GM18505 (cell line): ENCODE results near the gene C1QTNF5.
"Not testable (repeated sequence)": the region's sequence is repeated elsewhere in the genome, so short reads cannot be mapped to it uniquely, and the experiment has no call there.

Source experiments
- ATAC-seq: cut with Tn5 transposase; IDR thresholded peaks from one replicate; pipeline ENCODE4 v1.9.1; 2021; ENCODE audit not compliant: unreplicated experiment
- POLR2A ChIP-seq: IDR thresholded peaks from 4 replicates; pipeline ENCODE4 v1.6.1; 2011; ENCODE audit warnings: borderline replicate concordance; ENCODE audit not compliant: insufficient read depth, insufficient read length; ENCODE audit errors: extremely low read depth

C1QTNF5 gene, protein sequence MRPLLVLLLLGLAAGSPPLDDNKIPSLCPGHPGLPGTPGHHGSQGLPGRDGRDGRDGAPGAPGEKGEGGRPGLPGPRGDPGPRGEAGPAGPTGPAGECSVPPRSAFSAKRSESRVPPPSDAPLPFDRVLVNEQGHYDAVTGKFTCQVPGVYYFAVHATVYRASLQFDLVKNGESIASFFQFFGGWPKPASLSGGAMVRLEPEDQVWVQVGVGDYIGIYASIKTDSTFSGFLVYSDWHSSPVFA

DNA sequence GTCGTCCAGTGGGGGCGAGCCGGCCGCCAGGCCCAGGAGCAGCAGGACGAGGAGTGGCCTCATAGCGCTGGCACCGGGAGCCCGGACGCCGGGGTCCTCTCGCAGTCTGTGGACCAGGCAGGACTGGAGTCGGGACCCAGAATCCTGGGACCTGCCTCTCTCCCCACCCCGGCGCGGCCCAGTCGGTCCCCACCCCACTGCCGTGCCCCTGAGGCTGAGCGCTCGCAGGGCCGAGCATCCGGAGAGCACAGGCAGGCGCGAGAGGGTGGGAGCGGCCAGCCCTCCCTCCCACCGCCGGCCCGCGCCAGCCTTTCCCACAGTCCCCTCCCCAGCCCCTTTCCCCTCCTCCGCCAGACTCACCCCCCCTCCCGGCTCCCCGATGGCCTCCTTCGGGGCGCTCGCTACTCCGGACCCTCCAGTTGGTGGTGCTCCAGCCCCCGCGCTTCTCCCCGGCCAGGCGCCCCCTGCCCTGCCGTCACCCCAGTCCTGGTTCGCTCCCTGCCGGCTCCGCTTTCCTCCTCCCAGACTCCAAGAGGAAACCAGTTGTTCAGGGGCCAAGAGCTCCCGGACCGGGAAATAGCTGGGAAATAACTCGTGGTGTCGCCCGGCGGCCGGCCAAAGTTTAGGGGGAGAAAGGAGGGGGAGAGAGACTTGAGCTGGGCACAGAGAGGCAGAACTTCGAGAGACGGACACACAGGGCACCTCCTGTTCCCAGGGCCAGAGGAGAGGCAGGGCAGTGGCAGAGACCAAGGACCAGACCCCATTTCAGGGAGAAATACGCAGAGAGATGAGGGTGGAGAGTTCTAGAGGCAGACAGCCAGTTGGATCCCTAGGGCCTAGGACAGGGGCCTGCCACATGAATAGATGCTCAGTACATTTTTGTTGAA lies at the start of gene C1QTNF5:
Gene C1QTNF5 (minus strand): TSS at position 549 of the 887 bp plus-strand sequence. CDS start 486 bp downstream, at position 63.
- no peak for ATAC-seq

DNA sequence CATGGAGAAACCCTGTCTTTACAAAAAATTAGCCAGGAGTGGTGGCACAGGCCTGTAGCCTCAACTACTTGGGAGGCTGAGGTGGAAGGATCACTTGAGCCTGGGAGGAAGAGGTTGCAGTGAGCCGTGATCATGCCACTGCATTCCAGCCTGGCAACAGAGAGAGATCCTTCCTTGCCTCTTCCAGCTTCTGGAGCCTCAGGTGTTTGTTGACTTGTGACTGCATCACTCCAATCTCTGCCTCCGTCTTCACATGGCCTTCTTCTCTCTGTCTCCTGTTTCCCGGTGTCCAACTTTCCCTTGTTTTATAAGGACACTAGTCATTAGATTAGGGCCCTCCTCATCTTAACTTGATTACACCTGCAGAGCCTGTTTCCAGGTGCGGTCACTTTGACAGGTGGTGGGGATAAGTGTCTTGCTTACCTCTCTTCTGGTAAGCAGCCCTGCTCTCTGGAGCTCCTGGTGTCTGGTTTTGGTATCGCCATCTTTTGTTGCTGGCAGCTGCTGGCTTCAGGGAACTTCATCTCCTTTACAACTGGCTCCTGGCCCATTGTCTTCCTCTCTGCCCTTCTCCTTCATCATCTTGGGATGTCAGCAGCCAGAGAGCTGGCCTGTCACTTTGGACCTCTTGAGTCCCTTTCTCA lies 49.0 kb upstream of the C1QTNF5 start:
- no peak for ATAC-seq
- TF ChIP-seq POLR2A, result no peak

More for the DNA sequence above, at the start of gene C1QTNF5:
- TF ChIP-seq POLR2A, result no peak

DNA sequence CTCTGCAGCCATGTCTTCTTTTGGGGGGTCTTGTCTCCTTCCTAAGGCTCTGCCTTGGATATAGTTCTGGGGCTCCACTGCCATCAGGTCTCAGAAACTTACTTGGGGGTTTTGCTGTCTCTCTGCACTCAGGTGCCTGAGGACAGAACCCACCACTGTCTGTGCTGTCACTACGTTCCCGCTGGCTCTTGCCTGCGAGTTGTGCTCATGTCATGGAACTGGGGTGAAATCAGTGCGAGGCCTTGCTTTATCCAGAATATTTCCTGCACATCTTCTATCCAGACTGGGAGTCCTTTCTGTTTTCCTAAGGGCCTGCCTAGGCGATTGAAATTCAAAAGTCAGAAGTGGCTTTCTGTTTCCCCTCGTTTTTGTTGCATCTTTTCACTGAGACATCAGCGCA lies 47.4 kb upstream of the C1QTNF5 start:
- no peak for TF ChIP-seq POLR2A
- ATAC-seq, result no peak

DNA sequence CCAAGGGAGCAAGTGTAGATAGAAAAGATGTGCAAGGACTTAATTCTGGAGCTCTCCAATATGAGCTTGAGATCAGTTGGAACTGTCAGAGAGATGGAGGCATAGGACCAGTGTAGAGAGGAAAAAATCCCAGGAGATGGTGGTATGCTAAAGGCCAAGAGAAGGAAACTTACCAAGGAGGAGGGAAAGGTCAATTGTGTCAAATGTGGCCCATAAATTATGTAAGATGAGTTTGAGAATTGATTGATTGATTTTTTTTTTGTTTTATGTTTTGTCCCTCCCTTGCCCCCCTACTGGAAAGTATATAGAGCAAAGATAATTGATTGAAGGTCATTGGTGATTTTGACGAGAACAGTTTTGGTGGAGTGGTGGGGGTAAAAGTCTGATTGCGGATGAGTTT lies 43.6 kb upstream of the C1QTNF5 start:
- no peak for TF ChIP-seq POLR2A
- no peak for ATAC-seq

DNA sequence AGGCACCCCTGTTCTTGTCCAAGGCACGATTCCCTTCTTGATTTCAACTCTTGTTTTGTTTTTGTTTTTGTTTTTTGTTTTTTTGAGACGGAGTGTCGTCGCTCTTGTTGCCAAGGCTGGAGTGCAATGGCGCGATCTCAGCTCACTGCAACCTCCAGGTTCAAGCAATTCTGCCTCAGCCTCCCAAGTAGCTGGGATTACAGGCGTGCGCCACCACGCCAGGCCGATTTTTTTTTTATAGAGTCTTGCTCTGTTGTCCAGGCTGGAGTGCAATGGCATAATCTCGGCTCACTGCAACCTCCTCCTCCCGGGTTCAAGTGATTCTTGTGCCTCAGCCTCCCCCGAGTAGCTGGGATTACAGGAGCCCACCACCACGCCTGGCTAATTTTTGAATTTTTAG lies 41.8 kb upstream of the C1QTNF5 start:
- not testable (repeated sequence) for ATAC-seq

DNA sequence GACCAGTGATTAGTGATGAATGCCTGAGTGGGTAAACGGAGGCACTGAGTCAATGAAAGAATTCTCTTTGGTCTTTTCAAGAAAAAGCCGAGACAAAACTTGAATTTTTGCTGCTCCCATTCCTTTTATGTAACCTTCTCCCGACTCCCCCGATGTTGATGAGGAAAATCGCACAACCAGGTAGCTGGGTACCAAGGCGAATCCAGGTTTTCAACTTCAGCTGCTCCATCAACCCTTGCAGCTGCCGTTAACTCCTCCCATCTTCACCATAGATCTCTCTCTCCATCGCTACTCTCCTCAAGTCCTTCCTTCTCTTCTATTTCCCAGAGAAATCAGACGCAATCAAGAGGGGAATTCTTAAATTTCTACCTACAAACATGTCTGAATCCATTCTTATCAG lies 41.4 kb upstream of the C1QTNF5 start:
- no peak for ATAC-seq
- no peak for TF ChIP-seq POLR2A

DNA sequence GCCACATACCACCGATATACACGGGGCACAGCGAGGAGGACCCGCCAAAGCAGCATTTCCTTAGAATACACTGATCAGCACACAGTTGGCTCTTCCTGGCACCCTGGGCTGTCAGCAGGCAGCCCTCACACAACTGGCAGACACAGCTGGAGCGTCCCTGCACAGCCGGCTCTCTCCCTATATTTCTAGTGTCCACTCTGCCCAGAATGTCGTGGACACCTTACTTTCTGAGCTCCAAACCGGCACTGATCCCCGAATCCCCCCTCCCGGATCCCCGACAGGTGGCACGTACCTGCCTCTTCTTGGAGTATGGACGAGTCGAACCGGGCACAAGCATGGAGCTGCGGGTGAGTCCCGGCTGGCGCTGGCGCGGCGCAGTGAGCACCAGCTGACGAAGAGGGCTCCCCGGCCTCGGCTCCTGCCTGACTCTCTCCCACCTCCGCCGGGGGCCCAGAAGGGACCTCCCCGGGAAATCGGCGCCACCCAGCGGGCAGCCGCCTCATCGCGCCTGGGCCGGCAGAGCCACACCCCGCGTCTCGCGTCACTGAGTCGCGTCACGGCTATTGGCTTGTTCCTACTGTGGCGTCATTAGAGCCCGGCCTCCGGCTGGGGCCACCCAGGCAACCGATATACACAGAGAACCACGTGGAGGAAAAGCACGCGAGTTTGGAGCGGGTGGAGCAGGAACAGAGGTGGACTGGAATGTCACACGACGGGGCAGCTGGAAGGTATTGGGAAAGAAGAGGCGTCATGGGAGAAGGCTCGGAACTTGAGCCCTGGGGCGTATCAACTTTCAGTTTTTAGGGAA lies 40.7 kb upstream of the C1QTNF5 start, which contains the start of gene USP2:
Gene USP2 (minus strand): TSS at position 510 of the 808 bp plus-strand sequence. CDS start 8,210 bp downstream, outside the sequence.
- TF ChIP-seq POLR2A, result no peak
- peak; percentile 92 for ATAC-seq

DNA sequence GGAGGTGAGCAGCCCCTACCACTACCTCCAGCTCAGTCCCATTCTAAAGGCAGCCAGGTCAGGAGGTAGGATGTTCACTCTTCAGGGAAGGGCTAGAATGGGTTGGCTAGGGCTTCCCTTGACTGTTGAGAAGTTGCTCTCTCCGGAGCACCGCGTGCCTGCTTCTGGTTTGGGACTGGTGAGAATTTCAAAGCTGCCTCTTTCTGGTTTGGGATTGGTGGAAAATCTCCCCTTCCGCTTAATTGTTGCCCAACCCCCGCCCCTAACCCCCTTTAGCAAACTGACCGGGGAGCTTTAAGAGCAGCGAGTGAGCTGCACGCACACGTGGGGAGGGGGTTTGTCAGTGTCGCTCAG lies 40.1 kb upstream of the C1QTNF5 start:
- no peak for TF ChIP-seq POLR2A
- ATAC-seq, result no peak

DNA sequence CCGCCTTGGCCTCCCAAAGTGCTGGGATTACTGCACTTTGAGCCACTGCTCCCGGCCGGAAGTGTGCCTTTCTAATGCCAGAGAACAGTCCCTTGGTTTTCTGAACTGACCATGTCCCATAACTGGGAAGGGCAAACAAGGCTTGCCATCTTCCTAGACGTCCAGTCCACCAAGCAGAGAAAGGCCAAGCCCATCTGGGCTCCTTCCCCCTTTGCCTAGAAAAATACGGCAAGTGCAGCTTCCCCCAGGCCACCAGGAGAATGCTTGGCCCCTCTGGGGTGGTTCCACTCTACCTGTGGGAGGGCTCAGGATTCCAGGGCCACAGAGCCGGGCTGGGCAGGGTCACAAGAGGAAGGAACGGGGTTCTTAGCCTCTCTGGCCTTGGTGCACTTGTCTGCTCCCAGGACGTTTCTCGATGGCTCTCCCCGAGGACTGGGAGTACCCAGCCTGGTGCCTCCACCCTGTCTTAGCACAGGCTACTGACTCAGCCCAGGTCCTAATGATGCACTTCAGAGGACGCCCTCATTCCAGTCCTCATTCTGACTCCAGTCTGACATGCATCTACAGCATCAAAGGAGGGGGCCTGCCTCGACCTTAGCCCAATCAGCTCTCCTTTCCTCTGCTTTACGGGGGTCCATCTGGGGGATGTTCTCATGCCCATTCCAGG lies 39.6 kb upstream of the C1QTNF5 start:
- ATAC-seq, result no peak
- no peak for TF ChIP-seq POLR2A

DNA sequence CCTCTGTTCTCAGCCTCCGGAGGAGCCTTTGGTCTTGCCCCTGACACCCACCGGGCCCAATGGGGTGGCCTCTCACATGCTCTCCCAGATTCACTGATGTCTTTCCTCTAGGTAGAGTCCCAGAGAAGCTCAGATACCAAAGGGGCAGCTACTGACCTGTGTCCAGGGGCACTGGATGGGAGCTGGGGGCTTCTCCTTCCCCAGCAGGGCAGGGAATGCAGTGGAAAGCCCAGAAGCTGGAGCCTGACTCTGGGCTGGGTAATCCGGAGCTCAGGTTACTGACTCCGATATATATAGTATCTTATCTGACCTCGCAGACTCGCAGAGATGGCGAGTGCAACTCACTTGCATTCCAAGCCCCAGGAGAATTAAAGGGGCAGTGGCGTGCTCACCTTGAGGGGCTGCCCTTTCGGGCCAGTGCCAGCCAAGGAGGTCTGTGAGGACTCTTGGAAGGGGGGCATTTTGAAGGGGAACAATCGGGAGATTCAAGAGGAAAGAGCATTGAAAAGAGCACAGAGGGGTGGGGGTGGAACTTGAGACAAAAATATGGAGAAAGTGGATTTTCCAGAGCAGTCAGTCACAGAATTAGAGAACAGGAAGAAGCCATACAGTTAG lies 38.3 kb upstream of the C1QTNF5 start:
- no peak for TF ChIP-seq POLR2A
- no peak for ATAC-seq

DNA sequence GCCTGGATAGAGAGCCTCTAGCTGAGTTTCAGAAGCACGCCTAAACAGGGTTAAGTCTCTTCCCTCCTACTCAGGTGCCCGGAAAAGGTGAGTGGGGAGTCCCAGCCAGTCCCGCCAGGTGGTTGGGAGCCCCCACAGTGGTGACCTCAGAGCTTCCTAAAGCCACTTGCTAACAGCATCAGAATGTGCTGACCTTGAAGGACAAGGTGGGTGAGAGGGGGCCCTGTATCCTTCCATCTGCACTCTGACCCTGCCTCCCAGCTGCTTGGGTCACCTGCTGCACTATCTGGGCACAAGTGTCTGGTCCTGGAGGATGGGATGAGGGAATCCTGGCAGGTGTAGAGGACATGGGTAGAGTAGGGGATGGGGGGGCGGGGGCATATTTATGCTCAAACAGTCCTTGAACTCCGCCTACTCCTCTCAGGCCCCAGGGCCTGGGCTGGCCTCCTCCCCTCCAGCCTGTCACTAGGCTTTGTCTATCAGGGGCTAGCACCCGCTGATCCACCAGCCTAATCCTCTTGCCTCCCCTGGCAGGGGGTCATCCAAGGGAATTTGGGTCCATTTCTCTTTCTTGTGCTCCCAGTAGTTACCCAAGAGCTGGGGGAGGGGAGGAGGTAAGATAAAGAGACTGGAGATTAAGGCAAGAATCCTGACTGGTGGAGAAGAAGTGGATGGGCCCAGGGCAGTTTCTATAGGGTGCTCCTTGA lies 37.4 kb upstream of the C1QTNF5 start:
- TF ChIP-seq POLR2A, result no peak
- ATAC-seq, result no peak
